Endothelial cell of umbilical vein (primary cell): ENCODE data around the gene SPTLC1. TPM values are rescaled to one million over a fixed set of nuclear protein-coding genes. Genes with fewer than 3 reads are reported as not detected.

ENCODE experiments used
- BruUV-seq: library from RNA; stranded (reverse); fragments of 400-500 nt; replicated peaks from 2 replicates; lab custom pipeline; 2021; lab: Mats Ljungman, UMichigan
- CTCF ChIA-PET: fragments of 300-600, 350-600 bp; sonication (Branson Sonifier 250); formaldehyde crosslinking; loops from one replicate; lab custom pipeline; 2021; ENCODE audit warnings: antibody characterized with exemption, inconsistent platforms; lab: Charles Lee
- POLR2A ChIA-PET: fragments of 300-600, 350-600 bp; sonication (Branson Sonifier 250); formaldehyde crosslinking; loops from one replicate; lab custom pipeline; 2021; ENCODE audit warnings: antibody characterized with exemption, inconsistent platforms; lab: Charles Lee
- DNase-seq: peaks from one replicate; pipeline ENCODE4 v3.0.0-alpha.2; 2011; ENCODE audit warnings: low read depth, low spot score
- FAIRE-seq: peaks from 2 replicates; lab custom pipeline; 2011; peaks lifted over from hg19 to GRCh38; lab: Jason Lieb, UNC
- H2AFZ ChIP-seq: 2 replicates; pipeline ENCODE4 v1.6.0; 2012; ENCODE audit warnings: low read depth, low read length, control low read depth, inconsistent platforms
- H3K27ac ChIP-seq: 2 replicates; pipeline ENCODE4 v1.5.1; 2011; ENCODE audit warnings: low read depth, mild to moderate bottlenecking, control low read depth, low read length, moderate library complexity; ENCODE audit not compliant: insufficient read depth
- H3K27me3 ChIP-seq, 2 experiments: 2 replicates each; pipeline versions ENCODE4 v1.6.0 to v1.6.1; 2011; ENCODE audit warnings: low read length in 2 of 2, mixed read lengths in 1 of 2; ENCODE audit not compliant: control insufficient read depth in 2 of 2, insufficient read depth in 2 of 2
- H3K36me3 ChIP-seq, 2 experiments: 2 replicates in 1 of 2; 3 replicates in 1 of 2; pipeline ENCODE4 v1.5.1; 2011; ENCODE audit warnings: low read length in 2 of 2, mild to moderate bottlenecking in 1 of 2, moderate library complexity in 1 of 2; ENCODE audit not compliant: control insufficient read depth in 2 of 2, insufficient read depth in 2 of 2; ENCODE audit errors: extremely low read depth in 1 of 2
- H3K4me1 ChIP-seq: 3 replicates; pipeline ENCODE4 v1.5.1; 2011; ENCODE audit warnings: mild to moderate bottlenecking, low read length; ENCODE audit not compliant: control insufficient read depth, insufficient read depth; ENCODE audit errors: extremely low read depth
- H3K4me2 ChIP-seq: 2 replicates; pipeline ENCODE4 v1.6.1; 2011; ENCODE audit warnings: low read length, control low read depth, mixed read lengths; ENCODE audit not compliant: insufficient read depth
- H3K4me3 ChIP-seq, 3 experiments: fragments of 200-600 bp in 1 of 3; sonication (generic), shearing (Covaris generic) in 1 of 3; replicated peaks in 1 of 3; 2 replicates each; pipeline ENCODE4 v1.5.1; 2011 to 2016; ENCODE audit warnings: control low read depth in 3 of 3, low read length in 3 of 3, mild to moderate bottlenecking in 2 of 3, inconsistent platforms in 1 of 3, low read depth in 1 of 3, moderate library complexity in 1 of 3; ENCODE audit not compliant: insufficient read depth in 1 of 3
- H3K79me2 ChIP-seq: 2 replicates; pipeline ENCODE4 v1.6.0; 2012; ENCODE audit warnings: low read length, inconsistent platforms; ENCODE audit not compliant: control insufficient read depth, insufficient read depth
- H3K9ac ChIP-seq: replicated peaks from 2 replicates; pipeline ENCODE3; 2011; ENCODE audit warnings: low read length, control low read depth; ENCODE audit not compliant: insufficient read depth; ENCODE audit errors: extremely low read depth
- H3K9me1 ChIP-seq: replicated peaks from 3 replicates; pipeline ENCODE4 v1.6.0; 2011; ENCODE audit warnings: mild to moderate bottlenecking, low read length; ENCODE audit not compliant: control insufficient read depth, insufficient read depth; ENCODE audit errors: extremely low read depth
- H3K9me3 ChIP-seq: replicated peaks from 2 replicates; pipeline ENCODE4 v1.5.1; 2012; ENCODE audit warnings: low read length, inconsistent platforms; ENCODE audit not compliant: control insufficient read depth, insufficient read depth
- H4K20me1 ChIP-seq: replicated peaks from 2 replicates; pipeline ENCODE3; 2011; ENCODE audit warnings: mild to moderate bottlenecking, low read length; ENCODE audit not compliant: control insufficient read depth, insufficient read depth; ENCODE audit errors: extremely low read depth
- EZH2 ChIP-seq: IDR thresholded peaks from 2 replicates; pipeline ENCODE4 v1.6.1; 2012; ENCODE audit warnings: borderline replicate concordance, low read depth, mild to moderate bottlenecking, moderate library complexity, low read length, inconsistent platforms; ENCODE audit not compliant: severe bottlenecking
- FOS ChIP-seq: IDR thresholded peaks from 2 replicates; pipeline ENCODE4 v1.6.1; 2011; ENCODE audit warnings: mild to moderate bottlenecking, low read length, moderate library complexity, borderline replicate concordance; ENCODE audit not compliant: insufficient read depth
- GATA2 ChIP-seq: IDR thresholded peaks from 2 replicates; pipeline ENCODE4 v1.7.0; 2011; ENCODE audit warnings: low read depth, mild to moderate bottlenecking, moderate library complexity, mixed read lengths, low read length; ENCODE audit not compliant: insufficient read length, insufficient read depth
- JUN ChIP-seq: IDR thresholded peaks from 2 replicates; pipeline ENCODE4 v1.6.1; 2011; ENCODE audit warnings: borderline replicate concordance, low read depth; ENCODE audit not compliant: insufficient read length, insufficient read depth
- MYC ChIP-seq: IDR thresholded peaks from one replicate; pipeline ENCODE4 v1.6.1; 2011; ENCODE audit warnings: mild to moderate bottlenecking, low read depth, low read length
- POLR2A ChIP-seq: IDR thresholded peaks from 2 replicates; pipeline ENCODE4 v1.6.1; 2012; ENCODE audit warnings: low read depth, mild to moderate bottlenecking, control low read depth, low read length
- POLR2AphosphoS5 ChIP-seq: IDR thresholded peaks from 2 replicates; pipeline ENCODE4 v1.6.1; 2012; ENCODE audit warnings: low read depth, mild to moderate bottlenecking, control low read depth, low read length, moderate library complexity; ENCODE audit not compliant: insufficient read depth
- dilution Hi-C: fragments of 300-500 bp; cut with MboI; formaldehyde crosslinking; loops from one replicate; pipeline ENCODE4 v1.15.0; 2019; ENCODE audit warnings: low sequenced_read_pairs; ENCODE audit not compliant: extremely low pct_ligation_motif_present
- intact Hi-C: fragments of 100-400 bp; cut with micrococcal nuclease; formaldehyde crosslinking; loops from one replicate; pipeline ENCODE4 v1.10.0; 2022
- polyA plus RNA-seq, 4 experiments: library from polyadenylated mRNA; depleted of rRNA in 3 of 4; stranded (reverse) in 3 of 4; unstranded in 1 of 4; fragments of >200 nt; gene quantifications; 2 replicates each; pipeline versions ENCODE4 v1.2.1 to v1.2.3, GENCODE V29; 2011 to 2012; ENCODE audit warnings: missing spikeins in 1 of 4
- total RNA-seq: library from RNA; stranded (reverse); gene quantifications from 2 replicates; pipeline ENCODE4 v1.2.3, GENCODE V29; 2021
- TF ChIP-seq, protein P1 (sequence below), 2 donors: IDR thresholded peaks; 1 replicate in 1 of 2; 2 replicates in 1 of 2; pipeline ENCODE4 v1.5.1; 2011; ENCODE audit warnings: low read length in 2 of 2, mild to moderate bottlenecking in 2 of 2, moderate library complexity in 2 of 2, control low read depth in 1 of 2, inconsistent platforms in 1 of 2, low read depth in 1 of 2; ENCODE audit not compliant: insufficient read depth in 1 of 2; ENCODE audit errors: extremely low read depth in 1 of 2
- TF ChIP-seq, protein P2 (sequence below): IDR thresholded peaks from 2 replicates; pipeline ENCODE4 v1.6.1; 2011; ENCODE audit not compliant: insufficient read depth, insufficient read length

The SPTLC1 gene
- total and polyA plus RNA-seq, 2 donors (not counting 3 experiments of a cell fraction or from before 2014, with no cell fraction given), result 35.9 to 68.5 TPM

DNA sequence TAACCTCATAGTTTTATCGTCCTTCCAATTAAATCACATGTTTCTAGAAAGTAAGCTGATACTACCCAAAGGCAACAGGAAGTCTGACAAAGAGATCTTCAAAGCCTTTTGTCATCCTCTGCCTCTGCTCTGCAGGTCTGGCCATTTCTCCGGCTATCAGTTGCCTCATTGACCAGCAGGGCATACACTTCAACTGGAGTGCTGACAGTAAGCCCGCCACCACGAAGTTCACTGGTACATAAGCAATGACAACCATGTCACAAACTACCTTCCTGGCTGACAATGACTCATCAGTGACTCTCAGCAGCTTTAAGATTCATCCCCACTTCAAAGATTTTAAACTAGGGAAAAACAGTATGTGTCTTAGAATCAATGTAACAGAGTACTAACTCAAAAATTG is 20.6 kb downstream of the SPTLC1 start:
- intact Hi-C loops, result no loop called here
- H3K4me1 ChIP-seq, result peaks cover 16% of the 10 kb centered on the region
- H3K4me3 ChIP-seq, result no peak overlapping the region
- H3K27me3 ChIP-seq, result no peaks in the 10 kb centered on the region
- H3K36me3 ChIP-seq, result no peaks in the 10 kb centered on the region
- no peak overlapping the region for H3K4me2 ChIP-seq
- DNase-seq (no peak), FAIRE-seq (no peak)
- H3K27ac ChIP-seq, result no peak overlapping the region
- peaks cover 25% of the 10 kb centered on the region for H3K79me2 ChIP-seq
- no peaks in the 10 kb centered on the region for H4K20me1 ChIP-seq
- dilution Hi-C loops, result no loop called here
- ChIA-PET POLR2A (no interaction called here), CTCF (no interaction called here)
- H3K9ac ChIP-seq, result no peak overlapping the region
- no peaks in the 10 kb centered on the region for H3K9me1 ChIP-seq
- no TSS peak for BruUV-seq
- no peaks in the 10 kb centered on the region for H3K9me3 ChIP-seq
- no peak overlapping the region for H2AFZ ChIP-seq
- peak; percentile 18 for TF ChIP-seq FOS
- TF ChIP-seq, protein P1, sequence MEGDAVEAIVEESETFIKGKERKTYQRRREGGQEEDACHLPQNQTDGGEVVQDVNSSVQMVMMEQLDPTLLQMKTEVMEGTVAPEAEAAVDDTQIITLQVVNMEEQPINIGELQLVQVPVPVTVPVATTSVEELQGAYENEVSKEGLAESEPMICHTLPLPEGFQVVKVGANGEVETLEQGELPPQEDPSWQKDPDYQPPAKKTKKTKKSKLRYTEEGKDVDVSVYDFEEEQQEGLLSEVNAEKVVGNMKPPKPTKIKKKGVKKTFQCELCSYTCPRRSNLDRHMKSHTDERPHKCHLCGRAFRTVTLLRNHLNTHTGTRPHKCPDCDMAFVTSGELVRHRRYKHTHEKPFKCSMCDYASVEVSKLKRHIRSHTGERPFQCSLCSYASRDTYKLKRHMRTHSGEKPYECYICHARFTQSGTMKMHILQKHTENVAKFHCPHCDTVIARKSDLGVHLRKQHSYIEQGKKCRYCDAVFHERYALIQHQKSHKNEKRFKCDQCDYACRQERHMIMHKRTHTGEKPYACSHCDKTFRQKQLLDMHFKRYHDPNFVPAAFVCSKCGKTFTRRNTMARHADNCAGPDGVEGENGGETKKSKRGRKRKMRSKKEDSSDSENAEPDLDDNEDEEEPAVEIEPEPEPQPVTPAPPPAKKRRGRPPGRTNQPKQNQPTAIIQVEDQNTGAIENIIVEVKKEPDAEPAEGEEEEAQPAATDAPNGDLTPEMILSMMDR (IDR thresholded peaks at IDR 0.05; ENCODE audit: extremely low read depth in 1 of 2, insufficient read depth in 1 of 2, low read depth in 1 of 2, low read length in 2 of 2), result no peak
- TF ChIP-seq GATA2, result no peak
- TF ChIP-seq EZH2, result no peak
- TF ChIP-seq, protein P2, sequence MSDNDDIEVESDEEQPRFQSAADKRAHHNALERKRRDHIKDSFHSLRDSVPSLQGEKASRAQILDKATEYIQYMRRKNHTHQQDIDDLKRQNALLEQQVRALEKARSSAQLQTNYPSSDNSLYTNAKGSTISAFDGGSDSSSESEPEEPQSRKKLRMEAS, result no peak
- no peak for TF ChIP-seq MYC
- TF ChIP-seq POLR2AphosphoS5, result no peak
- no peak for TF ChIP-seq POLR2A
- TF ChIP-seq JUN, result peak; percentile 22
